GM12891 (cell line): Measurements from ENCODE around the gene ARHGAP12.

ENCODE experiments used
- DNase-seq: peaks from one replicate; pipeline ENCODE4 v3.0.0; 2011; ENCODE audit warnings: low spot score; ENCODE audit not compliant: insufficient read length
- FAIRE-seq: peaks from 2 replicates; lab custom pipeline; 2011; peaks lifted over from hg19 to GRCh38; lab: Jason Lieb, UNC
- PAX5 ChIP-seq: IDR thresholded peaks from 2 replicates; pipeline ENCODE4 v1.6.1; 2011; ENCODE audit warnings: low read length, moderate library complexity, mild to moderate bottlenecking; ENCODE audit not compliant: insufficient read depth, severe bottlenecking
- POLR2A ChIP-seq: IDR thresholded peaks from 2 replicates; pipeline ENCODE4 v1.6.1; 2011; ENCODE audit warnings: low read depth, low read length, control low read depth
- POLR2AphosphoS5 ChIP-seq: IDR thresholded peaks from 2 replicates; pipeline ENCODE4 v1.6.1; 2011; ENCODE audit warnings: low read depth, low read length, control low read depth
- POU2F2 ChIP-seq: IDR thresholded peaks from 2 replicates; pipeline ENCODE4 v1.6.1; 2011; ENCODE audit warnings: low read depth, mild to moderate bottlenecking, control low read depth, low read length, moderate library complexity
- SPI1 ChIP-seq: IDR thresholded peaks from 2 replicates; pipeline ENCODE4 v1.6.1; 2011; ENCODE audit warnings: low read depth, low read length, control low read depth
- TAF1 ChIP-seq: IDR thresholded peaks from 2 replicates; pipeline ENCODE4 v1.6.1; 2011; ENCODE audit warnings: low read depth, low read length, control low read depth

Gene ARHGAP12

GRCh38 chr10:31768467-31768866, 160.2 kb downstream of the ARHGAP12 start:
- DNase-seq (no peak), FAIRE-seq (no peak)
- TF ChIP-seq TAF1 (no peak), POLR2AphosphoS5 (no peak), POU2F2 (no peak), SPI1 (no peak), PAX5 (no peak), POLR2A (no peak)

- FAIRE-seq: no peak
Measured at GRCh38 chr10:31765541-31765940, 163.1 kb downstream of the ARHGAP12 start.

GRCh38 chr10:31762316-31762715, 166.3 kb downstream of the ARHGAP12 start:
- TF ChIP-seq POLR2A (no peak), POU2F2 (no peak), SPI1 (no peak), PAX5 (no peak), POLR2AphosphoS5 (no peak), TAF1 (no peak)
- FAIRE-seq (no peak), DNase-seq (no peak)

More at GRCh38 chr10:31765541-31765940, 163.1 kb downstream of the ARHGAP12 start:
- TF ChIP-seq POLR2A: no peak
- no peak for DNase-seq

- FAIRE-seq (no peak), DNase-seq (no peak)
- TF ChIP-seq TAF1 (no peak), POLR2AphosphoS5 (no peak), POLR2A (no peak), PAX5 (no peak), POU2F2 (no peak), SPI1 (no peak)
Measured at GRCh38 chr10:31761156-31761555, 167.5 kb downstream of the ARHGAP12 start.

- TF ChIP-seq SPI1 (no peak), POU2F2 (no peak), PAX5 (no peak), POLR2A (no peak), POLR2AphosphoS5 (no peak), TAF1 (no peak)
- DNase-seq (no peak), FAIRE-seq (no peak)
Measured at GRCh38 chr10:31760674-31761081, 168.0 kb downstream of the ARHGAP12 start.

- TF ChIP-seq POLR2AphosphoS5 (no peak), TAF1 (peak; percentile 60), POLR2A (peak; percentile 67), SPI1 (0 out of 2 replicates have a peak, but pooled peaks have one; percentile 11), PAX5 (no peak)
- DNase-seq (peak; percentile 95), FAIRE-seq (peak; percentile 98)
Measured at GRCh38 chr10:31759799-31760626, 168.6 kb downstream of the ARHGAP12 start.

GRCh38 chr10:31759124-31759798, 169.4 kb downstream of the ARHGAP12 start:
- peak; percentile 57 for FAIRE-seq
- TF ChIP-seq TAF1 (no peak), PAX5 (no peak), POU2F2 (no peak)
- DNase-seq: peak; percentile 39

GRCh38 chr10:31758495-31758894, 170.1 kb downstream of the ARHGAP12 start:
- TF ChIP-seq SPI1: no peak
- no peak for TF ChIP-seq POU2F2
- no peak for TF ChIP-seq POLR2AphosphoS5
- TF ChIP-seq POLR2A: no peak
- no peak for TF ChIP-seq PAX5
- TF ChIP-seq TAF1: no peak
- DNase-seq: no peak
- FAIRE-seq: no peak

- FAIRE-seq (no peak), DNase-seq (no peak)
- TF ChIP-seq SPI1: no peak
- TF ChIP-seq POU2F2: no peak
- no peak for TF ChIP-seq PAX5
Measured at GRCh38 chr10:31757831-31758230, 170.8 kb downstream of the ARHGAP12 start.

GRCh38 chr10:31757386-31757791, 171.2 kb downstream of the ARHGAP12 start:
- FAIRE-seq: no peak
- no peak for TF ChIP-seq SPI1
- DNase-seq: no peak

- no peak for TF ChIP-seq TAF1
- TF ChIP-seq SPI1: no peak
- no peak for TF ChIP-seq POLR2A
- no peak for TF ChIP-seq POLR2AphosphoS5
- DNase-seq: no peak
- FAIRE-seq: no peak
Measured at GRCh38 chr10:31756729-31757110, 171.9 kb downstream of the ARHGAP12 start.
